ENCODE results near the gene TMEM140.

Gene TMEM140

GRCh38 chr7:135175931-135176330 is 28.1 kb downstream of the TMEM140 start:
- DNase-seq = no peak

GRCh38 chr7:135177028-135177696 is 29.3 kb downstream of the TMEM140 start:
- no peak for DNase-seq

GRCh38 chr7:135178364-135178763 is 30.5 kb downstream of the TMEM140 start:
- no peak for DNase-seq

GRCh38 chr7:135179321-135179925 is 31.6 kb downstream of the TMEM140 start:
- no peak for DNase-seq

DNA sequence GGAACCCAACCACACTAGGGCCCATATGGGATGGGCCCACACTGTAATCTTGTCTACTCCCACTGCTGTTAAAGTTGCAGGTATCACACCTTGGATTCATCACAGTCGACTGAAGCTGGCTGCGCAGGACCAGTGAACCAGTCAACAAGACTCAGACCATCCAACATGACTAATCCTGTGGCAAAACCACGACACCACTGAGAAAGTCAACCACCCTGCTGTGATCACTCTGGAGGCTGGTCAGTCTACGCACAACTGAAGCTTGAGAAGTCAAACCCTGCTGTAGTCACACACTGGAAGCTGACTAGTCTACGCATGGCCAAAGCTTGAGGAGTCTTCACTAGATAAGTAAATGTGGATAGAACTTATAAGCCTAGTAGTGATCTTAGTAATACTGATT is 32.2 kb downstream of the TMEM140 start:
- no peak for DNase-seq

DNA sequence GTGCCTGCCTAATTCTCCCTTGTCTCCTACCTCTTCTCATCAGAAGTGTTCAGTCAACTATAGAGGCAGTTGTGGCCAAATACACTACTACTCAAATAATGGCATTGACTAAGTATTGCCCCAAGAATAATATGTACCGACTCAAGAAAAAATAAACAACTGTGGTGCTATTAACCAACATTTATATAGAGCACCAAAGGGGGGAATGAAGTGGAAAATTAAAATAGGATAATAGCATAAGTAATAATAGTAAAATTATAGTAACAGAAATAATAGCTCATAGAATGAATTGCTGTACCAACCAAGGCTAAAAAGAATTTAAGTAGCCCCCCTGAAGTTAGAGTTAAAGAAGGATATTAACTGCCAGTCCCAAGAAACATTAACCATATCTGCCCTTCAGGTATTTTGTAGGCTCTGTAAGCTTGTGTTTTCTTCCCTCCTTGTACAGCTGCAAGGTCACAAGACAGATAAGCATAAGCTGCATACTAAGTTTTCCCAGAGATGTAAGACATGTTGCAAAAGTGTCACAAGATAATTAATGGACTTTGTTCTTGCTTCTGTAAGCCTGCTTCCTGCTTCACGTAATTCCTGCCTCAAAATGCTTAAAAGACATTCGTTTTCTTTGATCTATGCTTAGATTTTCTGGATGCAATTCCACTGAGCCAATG is 33.5 kb downstream of the TMEM140 start:
- no peak for DNase-seq

- no peak for DNase-seq
These were observed 34.2 kb downstream of the TMEM140 start for GRCh38 chr7:135181929-135182678.

DNA sequence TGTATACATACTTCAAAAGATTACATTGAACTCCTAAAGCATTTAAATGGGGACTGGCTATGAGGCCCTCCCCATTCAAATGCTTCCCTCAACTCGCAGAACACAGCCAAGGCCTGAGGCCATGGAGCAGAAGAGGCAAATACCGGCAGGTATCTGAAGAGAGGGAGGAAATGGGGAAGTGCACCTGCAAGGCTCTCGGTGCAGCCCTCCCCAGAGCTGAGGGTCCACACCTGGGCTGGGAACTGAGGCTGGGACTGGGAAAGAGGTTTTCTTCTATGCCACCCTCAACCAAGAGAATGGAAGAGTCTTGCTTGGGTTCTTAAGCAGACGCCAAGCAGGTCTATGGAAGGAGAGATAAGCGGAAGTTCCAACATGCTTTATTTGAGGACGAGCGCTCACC is 35.6 kb downstream of the TMEM140 start:
- DNase-seq = no peak

- DNase-seq = no peak
These were observed 36.5 kb downstream of the TMEM140 start for GRCh38 chr7:135184254-135184841.

DNA sequence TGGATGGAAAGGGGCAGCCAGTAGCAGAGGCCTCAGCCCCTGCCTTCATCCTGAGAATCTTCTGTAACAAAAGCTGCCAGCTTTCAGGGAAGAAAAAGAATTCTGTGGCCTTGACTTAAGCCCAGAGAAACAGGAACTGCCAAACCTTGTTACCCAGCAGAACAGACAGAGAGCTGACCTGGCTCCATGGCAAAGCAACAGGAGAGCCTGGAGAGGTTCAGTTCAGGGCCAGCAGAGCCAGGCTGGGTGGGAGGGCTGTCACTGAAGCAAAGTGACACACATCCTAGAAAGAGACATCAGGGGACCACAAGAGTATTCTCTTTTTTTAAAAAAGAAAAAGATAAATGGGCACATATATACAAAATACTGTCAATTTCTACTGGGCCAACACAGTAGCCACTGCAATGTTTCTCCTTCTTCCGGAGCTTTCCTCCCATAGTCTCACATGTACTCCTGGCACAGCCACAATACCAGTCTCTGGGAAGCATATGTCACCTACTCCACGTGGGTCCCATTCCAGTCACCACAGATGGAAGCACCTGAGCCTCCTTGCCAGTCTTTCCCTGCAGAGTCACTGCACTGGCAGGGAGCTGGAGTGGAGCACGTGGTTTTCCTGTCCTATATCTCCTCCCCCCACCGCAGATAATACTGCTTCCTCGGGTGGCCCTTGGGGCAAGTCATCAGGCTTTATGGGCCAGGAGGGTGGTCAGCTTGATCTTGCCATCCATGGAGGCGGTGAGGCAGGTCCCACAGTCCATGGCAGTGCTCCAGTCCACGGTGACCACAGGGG is 37.8 kb downstream of the TMEM140 start:
- DNase-seq = no peak

- no peak for DNase-seq
These were observed 38.3 kb downstream of the TMEM140 start for GRCh38 chr7:135186261-135186540.

DNA sequence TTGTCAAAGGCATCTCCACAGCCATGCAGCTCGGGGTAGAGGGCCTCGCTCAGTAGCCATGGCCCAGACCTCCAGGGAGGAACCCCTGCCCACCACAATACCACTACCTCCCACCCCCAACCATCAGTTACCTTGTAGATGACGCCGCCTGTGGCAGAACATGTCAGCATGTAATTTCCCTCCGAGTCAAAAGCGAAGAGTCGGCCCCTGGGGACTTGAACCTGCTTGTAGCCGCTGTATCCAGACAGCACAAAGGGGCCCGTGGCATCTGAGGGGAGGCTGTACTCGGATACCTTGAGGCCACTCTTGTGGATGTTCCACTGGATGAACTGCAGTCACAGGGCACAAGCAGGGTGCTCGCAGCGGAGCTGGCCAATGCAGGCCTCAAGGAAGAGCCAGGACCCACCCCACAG is 39.0 kb downstream of the TMEM140 start:
- DNase-seq = no peak

DNA sequence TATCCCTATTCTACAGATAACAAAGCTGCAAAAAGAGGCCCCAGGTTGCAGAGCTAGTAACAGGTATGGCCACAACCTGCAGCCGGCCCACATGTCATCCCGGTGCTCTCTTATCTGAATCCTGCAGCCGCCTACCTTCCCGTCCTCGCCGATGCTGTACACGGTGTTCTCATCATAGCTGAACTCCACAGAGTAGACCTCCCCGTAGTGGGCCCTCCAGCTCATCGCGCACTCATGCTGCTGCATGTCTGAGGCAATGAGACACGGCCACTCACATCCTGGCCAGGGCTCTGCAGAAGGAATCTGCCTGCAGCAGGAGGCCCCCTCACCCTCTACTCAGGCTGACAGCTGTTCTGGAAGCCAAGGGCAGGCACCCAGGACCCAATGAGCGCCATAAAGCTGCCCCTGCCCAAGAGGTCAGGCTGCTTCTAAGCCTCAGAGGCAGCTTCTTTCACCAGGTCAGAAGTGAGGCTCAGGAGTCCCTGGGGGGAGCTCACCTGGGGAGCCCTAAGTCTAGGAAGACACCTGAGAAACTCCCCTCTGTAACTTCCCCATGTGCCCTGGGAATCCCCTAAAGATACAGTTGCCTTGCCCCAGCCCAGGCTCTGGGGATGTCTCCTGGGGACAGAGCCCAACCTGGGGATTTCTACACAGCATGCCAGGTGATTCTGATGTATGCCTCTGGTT is 40.6 kb downstream of the TMEM140 start:
- no peak for DNase-seq

GRCh38 chr7:135189221-135189662 is 41.4 kb downstream of the TMEM140 start:
- DNase-seq = no peak

GRCh38 chr7:135189961-135190360 is 42.1 kb downstream of the TMEM140 start:
- DNase-seq = no peak

DNA sequence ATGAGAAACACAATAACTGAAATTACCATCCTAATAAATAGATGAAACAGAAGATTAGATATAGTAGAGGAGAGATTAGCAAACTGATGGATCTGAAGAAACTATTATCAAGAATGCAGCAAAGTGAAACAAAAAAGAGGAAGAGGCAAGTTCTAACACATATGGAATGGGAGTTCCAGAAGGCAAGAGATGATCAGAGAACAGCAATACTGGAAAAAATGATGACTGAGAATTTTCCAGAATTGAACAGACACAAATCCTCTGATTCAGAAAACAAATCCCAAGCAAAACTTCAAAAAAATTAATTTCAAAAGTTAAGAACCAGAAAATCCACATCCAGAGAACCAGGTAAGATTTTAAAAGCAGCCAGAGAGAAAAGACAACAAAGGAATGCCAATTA is 42.8 kb downstream of the TMEM140 start:
- DNase-seq = no peak

GRCh38 chr7:135192914-135193536 is 45.2 kb downstream of the TMEM140 start:
- no peak for DNase-seq

DNA sequence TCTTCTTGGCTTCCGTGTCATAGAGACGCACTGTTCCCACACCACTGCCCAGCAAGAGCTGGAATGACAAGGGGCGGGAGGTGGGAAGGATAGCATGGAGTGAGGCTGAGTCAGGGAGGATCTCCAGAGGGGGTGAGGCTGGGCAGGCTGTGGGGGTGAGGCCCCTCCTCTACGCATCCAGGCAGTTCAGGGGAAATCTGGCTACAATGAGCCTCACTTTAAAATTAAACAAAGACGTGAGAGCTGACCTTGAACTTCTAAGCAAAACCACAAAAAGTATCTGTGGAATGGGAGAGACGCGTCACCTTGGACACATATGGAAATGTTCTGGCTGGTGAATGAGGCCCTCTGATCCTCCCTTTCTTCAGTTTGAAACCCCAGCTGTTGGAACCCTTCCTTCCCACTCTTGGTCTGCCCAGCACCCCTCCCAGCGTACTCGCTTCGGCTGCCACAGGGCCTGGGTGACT is 45.8 kb downstream of the TMEM140 start:
- no peak for DNase-seq

DNA sequence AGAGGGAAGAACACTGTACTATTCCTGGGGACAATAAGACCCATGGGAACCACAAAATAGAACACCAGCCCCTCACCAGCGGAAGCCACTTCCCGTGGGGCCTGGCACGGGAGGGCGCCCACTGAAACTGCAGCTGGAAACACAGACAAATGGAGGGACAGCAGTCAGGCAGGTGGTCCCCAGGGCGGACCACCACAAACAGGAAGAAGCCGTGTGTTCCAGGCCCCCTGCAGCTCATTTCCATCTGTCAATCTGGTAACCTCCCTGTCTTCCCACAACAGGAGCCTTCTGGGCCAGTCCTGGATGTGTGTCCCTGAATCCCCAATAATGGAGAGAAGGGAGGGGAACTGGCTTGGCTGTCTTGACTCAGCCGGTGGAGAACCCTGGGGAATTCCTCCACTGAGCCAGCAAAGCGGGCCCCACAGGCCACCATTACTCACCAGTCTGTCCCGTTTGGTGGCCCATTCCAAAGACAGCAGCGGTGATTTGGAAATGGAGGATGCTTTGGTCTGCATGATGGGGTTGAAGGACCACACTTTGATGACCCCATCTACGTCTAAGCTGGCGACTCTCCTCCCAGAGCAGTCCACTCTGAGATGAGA is 46.7 kb downstream of the TMEM140 start:
- no peak for DNase-seq

- no peak for DNase-seq
These were observed 47.3 kb downstream of the TMEM140 start for GRCh38 chr7:135195156-135195555.

Data from effector CD4-positive, alpha-beta T cell (primary cell).